Activated effector memory CD4-positive, alpha-beta T cell treated with Interleukin-2 at 50 U/mL for 16 hours (primary cell): ENCODE measurements around the gene CEP192.
"Not testable (repeated sequence)": the region's sequence is repeated elsewhere in the genome, so short reads cannot be mapped to it uniquely, and the experiment has no call there.

Experiments
- DNase-seq: peaks from one replicate; pipeline ENCODE4 v3.0.0-alpha.2; 2020

Gene CEP192, protein sequence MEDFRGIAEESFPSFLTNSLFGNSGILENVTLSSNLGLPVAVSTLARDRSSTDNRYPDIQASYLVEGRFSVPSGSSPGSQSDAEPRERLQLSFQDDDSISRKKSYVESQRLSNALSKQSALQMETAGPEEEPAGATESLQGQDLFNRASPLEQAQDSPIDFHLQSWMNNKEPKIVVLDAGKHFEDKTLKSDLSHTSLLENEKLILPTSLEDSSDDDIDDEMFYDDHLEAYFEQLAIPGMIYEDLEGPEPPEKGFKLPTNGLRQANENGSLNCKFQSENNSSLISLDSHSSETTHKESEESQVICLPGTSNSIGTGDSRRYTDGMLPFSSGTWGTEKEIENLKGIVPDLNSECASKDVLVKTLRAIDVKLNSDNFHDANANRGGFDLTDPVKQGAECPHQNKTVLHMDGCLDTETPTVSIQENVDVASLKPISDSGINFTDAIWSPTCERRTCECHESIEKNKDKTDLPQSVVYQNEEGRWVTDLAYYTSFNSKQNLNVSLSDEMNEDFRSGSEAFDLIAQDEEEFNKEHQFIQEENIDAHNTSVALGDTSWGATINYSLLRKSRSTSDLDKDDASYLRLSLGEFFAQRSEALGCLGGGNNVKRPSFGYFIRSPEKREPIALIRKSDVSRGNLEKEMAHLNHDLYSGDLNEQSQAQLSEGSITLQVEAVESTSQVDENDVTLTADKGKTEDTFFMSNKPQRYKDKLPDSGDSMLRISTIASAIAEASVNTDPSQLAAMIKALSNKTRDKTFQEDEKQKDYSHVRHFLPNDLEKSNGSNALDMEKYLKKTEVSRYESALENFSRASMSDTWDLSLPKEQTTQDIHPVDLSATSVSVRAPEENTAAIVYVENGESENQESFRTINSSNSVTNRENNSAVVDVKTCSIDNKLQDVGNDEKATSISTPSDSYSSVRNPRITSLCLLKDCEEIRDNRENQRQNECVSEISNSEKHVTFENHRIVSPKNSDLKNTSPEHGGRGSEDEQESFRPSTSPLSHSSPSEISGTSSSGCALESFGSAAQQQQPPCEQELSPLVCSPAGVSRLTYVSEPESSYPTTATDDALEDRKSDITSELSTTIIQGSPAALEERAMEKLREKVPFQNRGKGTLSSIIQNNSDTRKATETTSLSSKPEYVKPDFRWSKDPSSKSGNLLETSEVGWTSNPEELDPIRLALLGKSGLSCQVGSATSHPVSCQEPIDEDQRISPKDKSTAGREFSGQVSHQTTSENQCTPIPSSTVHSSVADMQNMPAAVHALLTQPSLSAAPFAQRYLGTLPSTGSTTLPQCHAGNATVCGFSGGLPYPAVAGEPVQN (N-terminal part only)

DNA sequence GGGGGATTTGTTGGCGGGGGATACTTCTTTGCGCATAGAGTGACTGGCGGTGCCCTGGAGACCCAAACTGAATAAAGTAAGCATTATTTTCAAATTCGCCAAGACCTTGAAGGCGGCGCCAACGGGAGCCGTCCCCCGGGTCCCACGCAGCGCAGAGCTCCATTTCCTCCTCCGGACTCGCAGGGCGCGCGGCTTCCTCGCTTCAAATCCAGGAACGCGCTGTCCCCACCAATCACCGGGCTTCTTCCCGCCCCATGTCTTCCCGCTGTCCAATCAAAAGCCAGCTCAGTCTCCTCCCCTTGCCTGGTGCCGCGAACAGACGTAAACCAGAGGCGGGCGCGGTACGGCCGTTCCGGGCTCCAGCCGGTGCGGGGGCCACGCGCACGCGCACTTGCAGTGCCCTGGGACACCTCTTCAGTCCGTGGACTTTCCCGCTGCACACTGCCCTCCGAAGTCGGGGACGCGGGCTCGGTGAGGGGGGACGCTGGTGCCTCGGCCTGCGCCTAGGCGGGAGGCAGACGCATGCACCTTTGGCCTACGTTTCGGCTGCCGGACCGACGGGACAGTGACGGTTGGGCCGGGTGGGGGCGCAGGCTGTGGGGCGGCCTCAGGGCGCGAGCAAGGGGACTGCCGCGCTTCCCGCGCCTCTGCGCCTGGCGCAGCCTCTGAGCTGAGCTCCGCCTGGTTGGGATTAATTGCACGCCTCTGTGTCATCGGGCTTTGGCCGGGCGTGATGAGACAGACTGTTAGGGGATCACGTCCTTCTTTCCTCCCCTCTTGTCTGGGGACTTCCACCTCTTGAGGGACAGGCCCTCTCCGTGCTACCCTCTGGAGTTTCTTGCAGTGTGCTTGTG, at the start of gene CEP192:
TSS of gene CEP192 (plus strand) at position 396 of the 854 bp plus-strand sequence. CDS start 8,063 bp downstream, outside the sequence.
- DNase-seq: peak; percentile 97

DNA sequence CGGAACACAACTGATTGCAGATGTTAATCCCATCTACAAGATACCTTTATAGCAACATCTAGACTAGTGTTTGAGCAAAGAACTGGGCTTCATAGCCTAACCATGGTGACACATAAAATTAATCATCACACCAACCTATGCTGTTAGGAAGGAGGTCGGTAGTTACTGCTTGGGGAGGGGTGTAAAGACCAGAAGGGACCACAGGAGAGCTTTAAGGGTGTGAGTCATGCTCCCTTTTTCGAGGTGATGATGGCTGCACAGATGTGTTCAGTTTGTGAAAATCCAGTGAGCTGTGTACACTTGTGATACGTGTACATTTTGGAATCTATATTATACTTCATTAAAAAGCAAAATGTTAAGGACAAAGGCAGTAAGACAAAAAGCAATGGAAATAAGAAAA, 47.9 kb upstream of the CEP192 start:
- no peak for DNase-seq

DNA sequence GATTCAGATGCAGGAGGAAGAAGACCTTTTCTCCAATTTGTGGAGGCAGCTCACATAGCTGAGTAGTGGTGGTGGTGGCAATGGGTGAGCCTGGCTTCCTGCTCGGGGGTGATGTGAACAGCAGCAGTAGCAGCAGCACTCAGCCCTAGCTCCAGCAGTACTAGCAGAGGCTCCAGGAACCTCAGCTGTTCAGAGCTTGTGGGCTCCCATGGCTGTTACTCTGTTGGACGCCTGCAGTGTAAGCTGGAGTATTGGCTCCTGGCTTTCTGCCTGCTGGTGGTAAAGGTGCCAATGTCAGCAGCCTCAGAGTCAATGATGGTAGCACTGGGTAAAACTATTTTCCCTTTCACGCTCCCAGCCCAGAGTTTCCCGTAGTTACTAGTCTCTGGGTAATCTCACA, 46.5 kb upstream of the CEP192 start:
- no peak for DNase-seq

DNA sequence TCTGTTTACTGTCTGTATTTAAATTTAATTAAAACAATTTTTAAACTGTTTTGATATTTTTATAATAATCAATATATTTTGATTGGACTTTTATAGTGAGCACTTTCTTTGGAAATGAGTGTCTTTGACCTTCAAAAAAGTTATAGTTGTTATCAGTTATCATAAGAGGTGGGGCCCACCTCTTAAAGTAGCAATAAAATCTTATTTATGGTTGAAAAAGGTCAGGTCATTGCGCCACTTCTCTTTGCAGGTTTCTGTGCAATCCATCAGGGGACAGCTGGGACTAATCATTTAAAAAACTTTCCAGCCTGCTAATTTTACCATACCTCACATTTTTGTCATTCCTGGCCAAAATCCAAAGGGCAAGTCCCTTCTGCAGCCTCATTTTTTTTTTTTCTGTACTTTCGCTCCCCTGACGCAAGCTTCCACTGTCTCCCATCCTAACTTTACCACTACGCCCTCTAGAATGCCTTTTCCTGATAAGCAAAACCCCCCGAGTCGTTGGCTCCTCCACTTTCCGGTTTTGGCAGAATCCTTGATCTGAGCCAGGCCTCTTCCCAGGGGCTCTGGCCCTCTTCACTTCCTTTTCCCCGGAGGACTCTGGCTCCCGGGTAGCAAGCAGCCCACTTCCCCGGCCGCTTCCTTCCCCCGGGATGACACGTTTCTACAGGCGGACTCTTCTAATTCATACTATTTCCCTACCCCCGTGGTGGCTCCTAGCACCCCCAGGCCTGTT, 44.4 kb upstream of the CEP192 start:
- no peak for DNase-seq

DNA sequence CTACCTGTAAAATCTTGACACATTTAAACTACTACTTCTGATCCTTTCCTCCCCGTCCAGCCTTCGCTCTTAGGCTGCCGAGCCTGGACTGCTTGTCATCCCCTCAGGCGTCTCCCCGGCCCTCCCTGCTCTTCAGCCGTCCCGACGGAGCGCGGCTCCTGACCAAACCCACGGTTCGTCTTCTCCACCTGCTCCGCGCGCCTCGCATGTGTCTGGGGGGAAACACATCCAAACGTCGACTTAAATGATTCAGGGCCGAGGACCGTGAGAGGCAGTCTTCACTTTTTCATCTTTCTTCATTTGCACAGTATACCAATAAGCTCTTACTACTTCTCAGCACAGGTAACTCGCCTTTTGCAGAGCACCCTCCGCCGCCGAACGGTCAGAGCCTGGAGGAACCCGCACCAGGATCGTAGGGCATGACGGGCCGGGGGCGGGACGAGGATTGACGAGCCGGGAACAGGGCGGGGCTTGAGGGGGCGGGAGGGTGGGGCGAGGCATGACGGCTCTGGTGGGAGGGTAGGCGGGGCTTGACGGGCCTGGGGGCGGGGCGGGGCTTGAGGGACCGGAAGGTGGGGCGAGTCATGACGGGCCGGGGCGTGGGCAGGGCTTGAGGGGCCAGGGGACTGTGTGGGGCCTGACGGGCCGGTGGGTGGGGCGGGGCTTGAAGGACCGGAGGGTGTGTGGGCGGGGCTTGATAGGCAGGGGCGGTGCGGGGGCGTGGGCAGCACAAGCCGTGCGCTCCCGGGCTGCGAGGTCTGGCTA, 43.7 kb upstream of the CEP192 start, which contains the start of gene SEH1L:
TSS of gene SEH1L (plus strand) at position 727 of the 765 bp plus-strand sequence. CDS start 111 bp downstream, outside the sequence.
- peak; percentile 97 for DNase-seq

DNA sequence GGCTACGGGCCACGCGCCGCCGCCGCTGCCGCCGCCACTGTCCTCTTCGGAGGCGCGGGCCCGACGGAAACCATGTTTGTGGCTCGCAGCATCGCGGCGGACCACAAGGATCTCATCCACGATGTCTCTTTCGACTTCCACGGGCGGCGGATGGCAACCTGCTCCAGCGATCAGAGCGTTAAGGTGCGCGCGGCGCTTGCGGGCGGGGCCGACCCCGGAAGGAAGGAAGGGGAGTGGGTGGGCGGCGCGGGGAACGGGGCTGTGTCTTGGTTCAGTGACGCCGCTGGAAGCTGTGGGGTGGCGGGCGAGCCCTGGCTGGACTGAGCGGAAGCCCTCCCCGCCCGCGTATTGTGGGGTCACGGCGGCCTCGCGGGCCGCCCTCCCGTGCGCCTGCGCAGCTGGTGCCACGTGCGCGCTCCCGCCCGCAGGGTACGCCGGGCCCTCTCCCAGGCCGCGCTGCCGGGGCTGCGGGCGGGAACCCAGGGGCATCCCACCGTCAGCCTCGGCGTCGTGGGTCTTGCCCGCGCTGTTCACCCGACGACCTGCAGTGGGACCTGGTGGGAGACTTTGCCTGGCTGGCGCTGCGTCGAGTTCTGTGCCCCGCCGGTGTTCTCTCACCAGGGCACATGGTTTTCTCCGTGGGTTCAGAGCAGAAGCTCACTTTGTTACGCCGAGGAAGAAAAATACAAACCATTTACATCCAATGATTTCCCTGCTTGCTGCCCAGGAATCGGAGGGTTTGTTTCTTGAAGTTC, 42.9 kb upstream of the CEP192 start:
- peak; percentile 98 for DNase-seq

DNA sequence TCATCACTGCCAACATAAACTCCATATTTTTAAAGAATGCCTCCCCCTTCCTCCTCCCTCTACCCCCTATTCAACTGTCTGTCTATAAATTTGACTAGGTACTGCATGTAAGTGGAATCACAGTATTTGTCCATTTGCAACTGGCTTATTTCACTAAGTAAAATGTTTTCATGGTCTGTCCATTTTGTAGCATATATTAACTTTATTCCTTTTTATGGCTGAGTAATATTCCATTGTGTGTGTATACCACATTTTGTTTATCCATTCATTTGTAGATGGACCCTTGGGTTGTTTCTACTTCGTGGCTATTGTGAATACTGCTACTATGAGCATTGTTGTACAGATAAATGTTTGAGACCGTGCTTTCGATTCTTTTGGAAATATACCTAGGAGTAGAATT, 32.7 kb upstream of the CEP192 start:
- DNase-seq: no peak

DNA sequence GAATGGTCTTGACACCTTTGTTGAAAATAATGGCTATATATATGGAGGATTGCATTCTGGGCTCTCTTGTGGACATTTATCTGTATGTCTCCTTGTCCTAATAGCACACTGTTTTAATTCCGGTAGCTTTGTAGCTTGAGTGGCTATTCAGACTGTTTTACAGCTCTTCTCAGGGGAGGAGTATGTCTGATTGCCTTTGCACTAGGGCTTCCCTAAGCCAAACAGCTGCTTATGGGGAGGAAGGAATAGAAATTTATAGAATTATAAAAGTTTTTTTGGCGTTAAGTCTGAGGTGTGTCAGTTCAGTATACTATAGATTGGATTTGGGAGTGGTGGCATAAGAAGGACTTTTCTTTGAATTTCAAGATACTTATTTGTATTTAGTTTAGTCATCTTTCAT, 30.8 kb upstream of the CEP192 start:
- DNase-seq: no peak

DNA sequence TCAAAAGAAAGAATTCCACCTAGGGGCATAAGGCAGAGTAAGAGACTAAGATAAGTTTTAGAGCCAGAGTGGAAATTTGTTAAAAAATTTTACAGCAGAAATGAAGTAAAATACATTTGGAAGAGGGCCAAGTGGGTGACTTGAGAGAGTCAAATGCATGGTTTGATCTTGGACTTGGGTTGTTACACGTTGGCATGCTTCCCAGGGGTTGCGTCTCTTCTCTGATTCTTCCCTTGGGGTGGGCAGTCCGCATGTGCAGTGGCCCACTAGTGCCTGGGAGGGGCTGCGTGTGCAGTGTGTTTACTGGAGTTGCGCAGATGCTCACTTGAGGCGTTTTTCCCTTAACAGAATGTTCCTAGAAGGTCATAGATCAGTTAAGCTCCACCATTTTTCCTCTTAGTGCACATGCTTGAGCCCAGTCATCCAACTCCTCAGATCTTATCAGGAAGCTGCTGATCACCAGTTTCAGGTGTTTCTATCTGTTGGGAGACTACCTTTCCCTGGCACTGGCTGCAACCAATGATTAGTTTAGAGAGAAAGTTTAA, 30.2 kb upstream of the CEP192 start:
- DNase-seq: no peak

DNA sequence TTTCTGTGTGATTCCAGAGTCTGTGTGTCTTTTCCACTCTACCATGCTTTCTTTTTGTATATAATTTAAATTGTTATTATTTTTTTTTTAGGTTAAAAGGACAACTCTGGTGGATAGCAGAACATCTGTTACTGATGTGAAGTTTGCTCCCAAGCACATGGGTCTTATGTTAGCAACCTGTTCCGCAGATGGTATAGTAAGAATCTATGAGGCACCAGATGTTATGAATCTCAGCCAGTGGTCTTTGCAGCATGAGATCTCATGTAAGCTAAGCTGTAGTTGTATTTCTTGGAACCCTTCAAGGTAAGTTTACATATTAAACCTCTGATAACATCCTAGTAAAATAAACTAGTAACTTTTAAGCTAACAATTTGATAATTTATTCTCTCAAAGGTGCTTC, 28.1 kb upstream of the CEP192 start:
- DNase-seq: no peak

DNA sequence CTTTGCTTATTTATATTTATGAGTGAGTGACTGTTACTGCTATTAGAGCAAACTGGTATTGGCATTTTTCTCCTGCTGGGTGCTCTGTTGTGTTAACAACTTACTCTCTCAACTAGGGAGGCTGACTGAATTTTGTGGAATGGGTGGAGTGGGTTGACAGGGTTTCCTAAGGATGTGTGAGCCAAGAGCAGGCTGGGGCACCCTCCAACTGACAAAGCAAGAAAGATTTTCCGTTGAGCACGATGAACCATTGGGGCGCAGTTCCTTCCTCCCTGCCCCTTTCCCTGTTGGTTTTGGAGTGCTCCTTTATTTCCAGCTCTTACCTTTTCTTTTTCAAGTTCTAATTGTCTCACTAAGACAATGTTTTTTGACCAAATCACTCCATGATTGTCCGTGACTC, 23.0 kb upstream of the CEP192 start:
- no peak for DNase-seq

DNA sequence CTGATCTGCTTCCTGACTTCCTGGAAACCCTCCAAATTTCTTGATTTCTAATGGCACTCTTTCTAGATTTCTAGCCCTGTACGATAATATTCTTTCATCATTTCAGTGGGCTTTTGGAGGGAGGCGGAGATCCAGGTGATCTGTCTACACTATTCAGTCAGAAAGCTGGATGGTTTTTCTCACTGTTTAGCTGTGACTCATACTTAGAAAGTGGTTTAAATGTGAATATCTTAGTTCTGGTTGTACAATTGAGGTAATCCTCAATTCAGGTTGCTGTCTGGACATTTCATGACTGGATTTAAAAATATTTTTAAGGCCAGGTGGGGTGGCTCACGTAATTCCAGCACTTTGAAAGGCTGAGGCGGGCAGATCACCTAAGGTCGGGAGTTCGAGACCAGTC, 22.5 kb upstream of the CEP192 start:
- DNase-seq: no peak

DNA sequence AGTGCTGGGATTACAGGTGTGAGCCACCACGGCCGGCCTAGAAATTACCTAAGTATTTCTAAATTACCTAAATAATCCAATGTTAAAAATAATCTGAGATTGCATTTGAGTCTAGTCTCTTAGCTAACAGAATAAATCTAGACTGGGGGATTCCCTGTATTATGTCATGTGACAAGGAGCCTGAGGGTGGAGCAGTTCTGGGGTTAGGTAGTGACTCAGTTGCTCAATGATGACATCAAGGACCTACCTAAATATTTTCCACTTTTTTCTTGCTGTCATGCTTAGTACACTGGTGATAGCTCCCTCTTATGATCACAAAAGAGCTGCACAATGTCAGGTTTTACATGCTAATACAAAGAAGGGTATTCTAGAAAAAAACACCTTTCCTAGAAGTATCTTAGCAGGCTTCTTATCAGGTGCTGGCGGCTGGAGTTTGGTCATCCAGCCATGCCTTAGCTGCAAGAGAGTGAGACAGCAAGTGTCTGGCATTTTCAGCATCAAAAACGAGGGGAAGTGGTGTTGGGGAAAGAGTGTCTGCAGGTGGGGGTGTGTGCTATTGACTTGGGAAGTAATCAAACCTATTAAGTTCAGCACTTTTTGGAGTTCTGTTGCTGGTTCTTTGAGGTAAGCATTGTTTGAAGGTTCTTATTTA, 17.5 kb upstream of the CEP192 start:
- DNase-seq: no peak

DNA sequence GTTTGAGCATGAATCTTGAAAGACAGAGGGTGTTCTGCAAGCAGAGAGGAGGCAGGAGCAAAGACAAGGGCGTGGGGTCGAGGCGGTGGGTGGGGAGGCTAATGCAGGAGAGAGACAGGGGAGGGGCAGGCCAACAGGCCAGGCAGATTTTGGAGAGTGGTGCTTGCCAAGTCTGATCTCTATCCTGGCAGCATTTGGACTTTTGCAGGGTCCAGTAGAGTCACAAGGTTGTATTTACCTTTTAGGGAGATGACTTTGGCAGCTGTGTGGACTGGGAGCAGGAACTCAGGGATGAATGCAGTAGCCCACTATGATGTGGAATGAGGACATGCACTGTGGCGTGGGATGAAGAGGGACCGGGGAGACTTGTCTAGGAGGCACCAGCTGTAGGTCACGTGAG, 15.7 kb upstream of the CEP192 start:
- no peak for DNase-seq

DNA sequence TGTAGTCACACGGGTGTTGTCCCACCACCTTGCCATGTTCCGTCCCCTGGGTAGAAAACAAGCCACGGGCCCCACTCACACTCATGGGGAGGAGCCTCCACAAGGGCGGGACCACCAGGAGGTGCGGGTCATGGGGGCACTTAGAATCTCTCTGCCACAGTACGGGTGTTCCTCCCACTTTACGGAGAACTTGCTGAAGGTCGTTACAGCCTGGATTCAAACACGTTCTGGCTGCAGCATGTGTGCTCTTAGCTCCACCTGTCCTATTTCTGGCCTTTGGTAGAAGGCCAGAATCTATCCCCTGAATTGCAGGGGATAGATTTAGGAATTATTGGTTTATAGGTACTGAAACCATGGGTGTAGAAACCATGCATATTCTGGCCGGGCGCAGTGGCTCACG, 14.9 kb upstream of the CEP192 start:
- no peak for DNase-seq

DNA sequence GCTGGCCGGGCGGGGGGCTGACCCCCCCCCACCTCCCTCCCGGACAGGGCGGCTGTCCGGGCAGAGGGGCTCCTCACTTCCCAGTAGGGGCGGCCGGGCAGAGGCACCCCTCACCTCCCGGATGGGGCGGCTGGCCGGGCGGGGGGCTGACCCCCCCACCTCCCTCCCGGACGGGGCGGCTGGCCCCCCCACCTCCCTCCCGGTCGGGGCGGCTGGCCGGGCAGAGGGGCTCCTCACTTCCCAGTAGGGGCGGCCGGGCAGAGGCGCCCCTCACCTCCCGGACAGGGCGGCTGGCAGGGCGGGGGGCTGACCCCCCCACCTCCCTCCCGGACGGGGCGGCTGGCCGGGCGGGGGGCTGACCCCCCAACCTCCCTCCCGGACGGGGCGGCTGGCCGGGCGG, 11.1 kb upstream of the CEP192 start:
- not testable (repeated sequence) for DNase-seq

DNA sequence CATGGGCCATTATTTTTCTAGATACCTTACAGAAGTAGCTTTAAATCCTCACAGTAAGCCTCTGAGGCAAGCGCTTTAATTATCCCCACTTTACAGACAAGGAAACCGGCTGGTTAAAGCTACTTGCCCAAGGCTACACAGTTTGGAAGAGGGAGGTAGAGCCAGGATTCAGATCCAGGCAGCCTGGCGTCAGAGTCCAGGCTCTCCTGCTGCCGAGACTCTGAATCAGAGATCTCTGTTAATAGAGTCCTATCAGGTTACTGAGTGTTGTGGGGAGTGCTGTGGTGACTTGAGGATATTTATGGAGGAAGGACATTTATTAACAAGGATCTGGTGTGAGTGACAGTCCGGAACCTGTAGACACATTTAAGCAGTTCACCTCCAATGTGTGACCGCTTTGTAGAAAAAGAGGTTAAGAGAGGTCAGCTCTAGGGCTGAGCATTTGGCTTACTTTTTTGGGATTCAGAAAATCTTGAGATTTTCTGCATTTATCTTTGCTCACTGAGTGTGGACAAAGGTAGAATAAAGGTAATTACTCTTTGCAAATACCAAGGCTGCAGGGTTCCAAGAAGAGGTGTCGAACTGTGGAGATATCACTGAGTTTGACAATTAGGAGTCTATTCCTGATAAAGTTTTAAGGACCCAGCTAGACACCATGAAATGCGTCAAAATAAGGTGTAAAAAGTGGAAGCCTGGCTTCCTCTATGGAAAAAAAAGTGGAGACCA, 1.6 kb upstream of the CEP192 start:
- DNase-seq: no peak

DNA sequence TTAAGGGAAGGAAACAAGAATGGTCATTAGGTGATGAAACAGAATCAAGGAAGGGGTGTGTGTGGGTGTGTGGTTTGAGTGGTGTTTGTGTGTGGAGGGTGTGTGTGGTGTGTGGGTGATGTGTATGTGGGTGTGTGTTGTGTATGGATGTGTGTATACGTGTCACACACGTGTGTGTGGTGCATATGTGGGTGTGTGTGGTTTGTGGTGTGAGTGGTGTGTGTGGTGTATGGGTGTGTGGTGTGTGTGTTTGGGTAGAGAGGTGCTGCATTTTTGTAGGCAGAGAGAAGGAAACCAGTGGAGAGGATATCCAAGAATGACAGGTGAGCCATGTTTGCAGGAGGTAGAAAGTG, 1.1 kb upstream of the CEP192 start:
- no peak for DNase-seq
